Gastroesophageal sphincter (tissue), 3 donors: ENCODE results near the gene TMEM141.

Experiments used
- EP300 ChIP-seq: sonication (generic); formaldehyde crosslinking; IDR thresholded peaks from one replicate; pipeline ENCODE4 v1.6.1; 2017; ENCODE audit warnings: antibody characterized with exemption, mild to moderate bottlenecking
- POLR2A ChIP-seq, 2 donors: fragments of 450-650 bp; IDR thresholded peaks; one replicate each; pipeline ENCODE4 v1.6.1; 2017; ENCODE audit warnings: antibody characterized with exemption in 2 of 2, mild to moderate bottlenecking in 2 of 2, moderate library complexity in 1 of 2
- POLR2AphosphoS5 ChIP-seq: sonication (generic); formaldehyde crosslinking; IDR thresholded peaks from one replicate; pipeline ENCODE4 v1.6.1; 2017; ENCODE audit warnings: antibody characterized with exemption
- TF ChIP-seq, protein P1 (sequence below), 4 experiments: fragments of 200-600 bp in 2 of 4; fragments of 450-650 bp in 2 of 4; sonication (generic) in 1 of 4; IDR thresholded peaks; one replicate each; pipeline ENCODE4 v1.5.1; 2017 to 2019; ENCODE audit warnings: antibody characterized with exemption in 4 of 4, mild to moderate bottlenecking in 2 of 4, moderate library complexity in 2 of 4

- TF ChIP-seq, protein P1, sequence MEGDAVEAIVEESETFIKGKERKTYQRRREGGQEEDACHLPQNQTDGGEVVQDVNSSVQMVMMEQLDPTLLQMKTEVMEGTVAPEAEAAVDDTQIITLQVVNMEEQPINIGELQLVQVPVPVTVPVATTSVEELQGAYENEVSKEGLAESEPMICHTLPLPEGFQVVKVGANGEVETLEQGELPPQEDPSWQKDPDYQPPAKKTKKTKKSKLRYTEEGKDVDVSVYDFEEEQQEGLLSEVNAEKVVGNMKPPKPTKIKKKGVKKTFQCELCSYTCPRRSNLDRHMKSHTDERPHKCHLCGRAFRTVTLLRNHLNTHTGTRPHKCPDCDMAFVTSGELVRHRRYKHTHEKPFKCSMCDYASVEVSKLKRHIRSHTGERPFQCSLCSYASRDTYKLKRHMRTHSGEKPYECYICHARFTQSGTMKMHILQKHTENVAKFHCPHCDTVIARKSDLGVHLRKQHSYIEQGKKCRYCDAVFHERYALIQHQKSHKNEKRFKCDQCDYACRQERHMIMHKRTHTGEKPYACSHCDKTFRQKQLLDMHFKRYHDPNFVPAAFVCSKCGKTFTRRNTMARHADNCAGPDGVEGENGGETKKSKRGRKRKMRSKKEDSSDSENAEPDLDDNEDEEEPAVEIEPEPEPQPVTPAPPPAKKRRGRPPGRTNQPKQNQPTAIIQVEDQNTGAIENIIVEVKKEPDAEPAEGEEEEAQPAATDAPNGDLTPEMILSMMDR (IDR thresholded peaks at IDR 0.05): no peak
- TF ChIP-seq POLR2A (IDR thresholded peaks at IDR 0.05) (no peak), POLR2AphosphoS5 (no peak), EP300 (no peak)
These were observed 49.9 kb downstream of the TMEM141 start for GRCh38 chr9:136840877-136841645.
